H9 (cell line): ENCODE measurements around the gene CES2. TPM values are rescaled to one million over a fixed set of nuclear protein-coding genes. Genes with fewer than 3 reads are reported as not detected.
"Not testable (repeated sequence)": the region's sequence is repeated elsewhere in the genome, so short reads cannot be mapped to it uniquely, and the experiment has no call there.

ENCODE experiments used
- DNase-seq: peaks from one replicate; pipeline ENCODE4 v3.0.0-alpha.2; 2017
- H2AFZ ChIP-seq: one replicate; pipeline ENCODE4 v1.6.1; 2013; ENCODE audit warnings: mild to moderate bottlenecking, low read length, control low read depth, moderate library complexity
- H2AK5ac ChIP-seq: 2 replicates; pipeline ENCODE4 v1.6.1; 2013; ENCODE audit warnings: low read length, control low read depth, mixed read lengths; ENCODE audit not compliant: insufficient read length
- H2BK120ac ChIP-seq: one replicate; pipeline ENCODE4 v1.6.1; 2013; ENCODE audit warnings: low read depth, mild to moderate bottlenecking, low read length, control low read depth, inconsistent platforms; ENCODE audit not compliant: poor library complexity, severe bottlenecking
- H2BK12ac ChIP-seq: 2 replicates; pipeline ENCODE4 v1.6.1; 2013; ENCODE audit warnings: low read length, control low read depth, mixed read lengths, low read depth; ENCODE audit not compliant: insufficient read length
- H2BK15ac ChIP-seq: 2 replicates; pipeline ENCODE4 v1.6.1; 2013; ENCODE audit warnings: low read depth, low read length, control low read depth
- H2BK20ac ChIP-seq: one replicate; pipeline ENCODE4 v1.6.1; 2013; ENCODE audit warnings: low read depth, mild to moderate bottlenecking, low read length, control low read depth, inconsistent platforms; ENCODE audit not compliant: poor library complexity, severe bottlenecking
- H2BK5ac ChIP-seq: 2 replicates; pipeline ENCODE4 v1.6.1; 2013; ENCODE audit warnings: low read length, control low read depth, mixed read lengths; ENCODE audit not compliant: insufficient read length
- H3K14ac ChIP-seq: 2 replicates; pipeline ENCODE4 v1.6.1; 2013; ENCODE audit warnings: low read length, control low read depth; ENCODE audit not compliant: insufficient read depth
- H3K18ac ChIP-seq: 2 replicates; pipeline ENCODE4 v1.6.1; 2013; ENCODE audit warnings: low read depth, mild to moderate bottlenecking, mixed read lengths, low read length, control low read depth; ENCODE audit not compliant: insufficient read length
- H3K23ac ChIP-seq: 2 replicates; pipeline ENCODE4 v1.6.1; 2013; ENCODE audit warnings: low read length, control low read depth, mixed read lengths, low read depth; ENCODE audit not compliant: insufficient read length
- H3K23me2 ChIP-seq: 2 replicates; pipeline ENCODE4 v1.6.1; 2013; ENCODE audit warnings: low read depth, mild to moderate bottlenecking, mixed read lengths, low read length, control low read depth; ENCODE audit not compliant: insufficient read length, poor library complexity, severe bottlenecking
- H3K27ac ChIP-seq: 2 replicates; pipeline ENCODE4 v1.5.1; 2013; ENCODE audit warnings: low read length, control low read depth, mixed read lengths, low read depth; ENCODE audit not compliant: insufficient read length
- H3K27me3 ChIP-seq: 2 replicates; pipeline ENCODE4 v1.6.1; 2013; ENCODE audit warnings: low read length, control low read depth, inconsistent platforms; ENCODE audit not compliant: insufficient read depth
- H3K4ac ChIP-seq: 2 replicates; pipeline ENCODE4 v1.6.1; 2013; ENCODE audit warnings: low read depth, mild to moderate bottlenecking, control low read depth, inconsistent platforms, low read length, moderate library complexity
- H3K4me1 ChIP-seq: 2 replicates; pipeline ENCODE4 v1.6.1; 2013; ENCODE audit warnings: low read length, control low read depth, inconsistent platforms; ENCODE audit not compliant: insufficient read depth
- H3K4me2 ChIP-seq: 2 replicates; pipeline ENCODE4 v1.6.1; 2013; ENCODE audit warnings: low read length, control low read depth, mixed read lengths; ENCODE audit not compliant: insufficient read length, insufficient read depth
- H3K56ac ChIP-seq: 2 replicates; pipeline ENCODE4 v1.6.1; 2013; ENCODE audit warnings: low read depth, mild to moderate bottlenecking, mixed read lengths, low read length, control low read depth; ENCODE audit not compliant: insufficient read length
- H3K79me1 ChIP-seq: 2 replicates; pipeline ENCODE4 v1.6.1; 2013; ENCODE audit warnings: low read depth, mild to moderate bottlenecking, moderate library complexity, low read length, control low read depth, inconsistent platforms; ENCODE audit not compliant: insufficient read depth, poor library complexity, severe bottlenecking
- H3K79me2 ChIP-seq: 2 replicates; pipeline ENCODE4 v1.6.1; 2013; ENCODE audit warnings: low read length, control low read depth, inconsistent platforms; ENCODE audit not compliant: insufficient read depth
- H3K9ac ChIP-seq: 2 replicates; pipeline ENCODE4 v1.6.1; 2013; ENCODE audit warnings: low read length, control low read depth, mixed read lengths; ENCODE audit not compliant: insufficient read length; ENCODE audit errors: extremely low read depth
- H3K9me3 ChIP-seq: one replicate; pipeline ENCODE4 v1.6.1; 2013; ENCODE audit warnings: low read depth, low read length, inconsistent platforms; ENCODE audit not compliant: control insufficient read depth
- H3T11ph ChIP-seq: one replicate; pipeline ENCODE4 v1.6.1; 2013; ENCODE audit warnings: mild to moderate bottlenecking, low read length, control low read depth, inconsistent platforms
- H4K20me1 ChIP-seq: one replicate; pipeline ENCODE4 v1.6.1; 2013; ENCODE audit not compliant: control insufficient read depth, insufficient read length, insufficient read depth
- H4K5ac ChIP-seq: 2 replicates; pipeline ENCODE4 v1.6.1; 2013; ENCODE audit warnings: low read depth, mild to moderate bottlenecking, mixed read lengths, low read length, control low read depth; ENCODE audit not compliant: insufficient read length
- H4K8ac ChIP-seq: replicated peaks from 2 replicates; pipeline ENCODE4 v1.6.1; 2013; ENCODE audit warnings: low read length, control low read depth, mixed read lengths, low read depth; ENCODE audit not compliant: insufficient read length
- H4K91ac ChIP-seq: 2 replicates; pipeline ENCODE4 v1.6.1; 2013; ENCODE audit warnings: low read depth, mild to moderate bottlenecking, moderate library complexity, mixed read lengths, low read length, control low read depth; ENCODE audit not compliant: insufficient read length
- H3K27ac Mint-ChIP-seq, 3 experiments: 2 replicates in 2 of 3; 3 replicates in 1 of 3; pipeline ENCODE4 v1.8.0; 2020 to 2021; ENCODE audit warnings: mixed read lengths in 3 of 3, mild to moderate bottlenecking in 1 of 3, moderate library complexity in 1 of 3
- H3K27me3 Mint-ChIP-seq: 2 replicates; pipeline ENCODE4 v1.8.0; 2021; ENCODE audit warnings: low read depth, mild to moderate bottlenecking, moderate library complexity, mixed read lengths
- H3K36me3 Mint-ChIP-seq, 3 experiments: 2 replicates in 2 of 3; 3 replicates in 1 of 3; pipeline ENCODE4 v1.8.0; 2020 to 2021; ENCODE audit warnings: low read depth in 3 of 3, mixed read lengths in 3 of 3; ENCODE audit not compliant: insufficient read depth in 1 of 3
- H3K4me1 Mint-ChIP-seq, 2 experiments: 2 replicates each; pipeline ENCODE4 v1.8.0; 2020; ENCODE audit warnings: mixed read lengths in 2 of 2
- H3K4me3 Mint-ChIP-seq, 2 experiments: 2 replicates in 1 of 2; 3 replicates in 1 of 2; pipeline ENCODE4 v1.8.0; 2020 to 2021; ENCODE audit warnings: mild to moderate bottlenecking in 2 of 2, mixed read lengths in 2 of 2, moderate library complexity in 1 of 2
- H3K9me3 Mint-ChIP-seq, 2 experiments: 2 replicates in 1 of 2; 3 replicates in 1 of 2; pipeline ENCODE4 v1.8.0; 2020; ENCODE audit warnings: mild to moderate bottlenecking in 2 of 2, mixed read lengths in 2 of 2, moderate library complexity in 1 of 2
- CTCF ChIP-seq: fragments of 200-600 bp; sonication (generic); conservative IDR thresholded peaks from 3 replicates; pipeline ENCODE4 v1.8.0; 2021; ENCODE audit warnings: antibody characterized with exemption, mild to moderate bottlenecking
- WGBS: extraction: QIAGEN DNeasy Blood & Tissue Kit; methylation state at CpG from one replicate; pipeline ENCODE4 v1.1.7; 2013; ENCODE audit warnings: missing lambda C conversion rate, low lambda C conversion rate, mixed read lengths; ENCODE audit not compliant: insufficient read length; ENCODE audit errors: extremely low coverage; 5-methylcytosine and 5-hydroxymethylcytosine counted together
- total RNA-seq: library from RNA; stranded (reverse); gene quantifications from 2 replicates; pipeline ENCODE4 v1.2.1, GENCODE V29; 2021

Gene CES2
- total RNA-seq, 1 experiment from 2014 or later, result 28.2 TPM

GRCh38 chr16:66895999-66896398, 39.3 kb upstream of the CES2 start:
- Histone ChIP-seq H3K4me1 (no peaks in the 10 kb centered on the region), H3K27ac (no peak overlapping the region), H3K9ac (no peak overlapping the region), H3K18ac (no peak overlapping the region), H3T11ph (no peak overlapping the region), H4K5ac (no peak overlapping the region), H3K56ac (no peak overlapping the region), H2BK20ac (no peak overlapping the region), H3K23ac (no peak overlapping the region), H4K8ac (no peak overlapping the region), H3K79me1 (no peaks in the 10 kb centered on the region), H2BK120ac (no peak overlapping the region), H3K4me2 (no peak overlapping the region), H2BK12ac (no peak overlapping the region), H2AFZ (no peak overlapping the region), H2BK5ac (no peak overlapping the region), H3K14ac (no peak overlapping the region), H3K4ac (no peak overlapping the region), H3K27me3 (no peaks in the 10 kb centered on the region), H4K20me1 (peaks cover 4% of the 10 kb centered on the region), H3K23me2 (no peaks in the 10 kb centered on the region), H3K79me2 (no peaks in the 10 kb centered on the region), H3K9me3 (no peaks in the 10 kb centered on the region), H2AK5ac (no peak overlapping the region), H2BK15ac (no peak overlapping the region), H4K91ac (no peak overlapping the region)
- Mint-ChIP-seq H3K36me3 (peaks cover 0 to 6% (median 0%) of the 10 kb centered on the region in 3 experiments; a peak in 2 of 7 replicates), H3K9me3 (no peaks in the 10 kb centered on the region), H3K4me1 (peaks cover 12 to 16% of the 10 kb centered on the region in 2 experiments), H3K27ac (no peak overlapping the region; a peak in 2 of 7 replicates), H3K27me3 (peaks cover 7% of the 10 kb centered on the region), H3K4me3 (no peak overlapping the region)
- no peak for TF ChIP-seq CTCF
- no peak for DNase-seq
- no CpG with 5 or more reads among the region's 3 CpGs for WGBS

GRCh38 chr16:66896682-66897081, 38.6 kb upstream of the CES2 start:
- H3K4me2 ChIP-seq, H4K20me1 ChIP-seq, H2BK5ac ChIP-seq, H3K79me2 ChIP-seq, H2AFZ ChIP-seq, H3K36me3 Mint-ChIP-seq, H3K4me3 Mint-ChIP-seq, H3K9ac ChIP-seq, H3K9me3 ChIP-seq, H3K23ac ChIP-seq, H2AK5ac ChIP-seq, H4K8ac ChIP-seq, DNase-seq, H3K4me1 ChIP-seq, H3K23me2 ChIP-seq, H2BK20ac ChIP-seq, H4K5ac ChIP-seq, H3K14ac ChIP-seq, H3T11ph ChIP-seq, H3K18ac ChIP-seq, H2BK120ac ChIP-seq, H3K79me1 ChIP-seq, H3K9me3 Mint-ChIP-seq, H4K91ac ChIP-seq, H3K27ac ChIP-seq, H3K4ac ChIP-seq, H2BK12ac ChIP-seq, H3K56ac ChIP-seq, H3K27ac Mint-ChIP-seq, H3K27me3 Mint-ChIP-seq, H3K27me3 ChIP-seq, H2BK15ac ChIP-seq: not testable (repeated sequence)
- WGBS, result no CpG with 5 or more reads among the region's 5 CpGs
- peaks cover 12 to 16% of the 10 kb centered on the region in 2 experiments for H3K4me1 Mint-ChIP-seq
